Fibroblast of pulmonary artery (primary cell): ENCODE data around the gene PPARG.
"Not testable (repeated sequence)": the region's sequence is repeated elsewhere in the genome, so short reads cannot be mapped to it uniquely, and the experiment has no call there.

ENCODE experiments used
- DNase-seq: peaks from one replicate; pipeline ENCODE4 v3.0.0-alpha.2; 2010; ENCODE audit warnings: low read depth
- H3K4me3 ChIP-seq: replicated peaks from 2 replicates; pipeline ENCODE4 v1.5.1; 2011; ENCODE audit warnings: low read depth, mild to moderate bottlenecking, control low read depth, low read length, moderate library complexity
- CTCF ChIP-seq: IDR thresholded peaks from 2 replicates; pipeline ENCODE4 v1.5.1; 2011; ENCODE audit warnings: mild to moderate bottlenecking, control low read depth, low read length, inconsistent platforms; ENCODE audit errors: missing control alignments

Gene PPARG

GRCh38 chr3:12445523-12446240 is 156.8 kb downstream of the PPARG start:
- no peak for TF ChIP-seq CTCF
- H3K4me3 ChIP-seq = no peak overlapping the region
- no peak for DNase-seq

GRCh38 chr3:12446298-12446697 is 157.4 kb downstream of the PPARG start:
- no peak overlapping the region for H3K4me3 ChIP-seq
- no peak for TF ChIP-seq CTCF
- DNase-seq = no peak

- no peak for TF ChIP-seq CTCF
- DNase-seq = no peak
- H3K4me3 ChIP-seq = no peak overlapping the region
These were observed 158.2 kb downstream of the PPARG start for GRCh38 chr3:12447075-12447474.

GRCh38 chr3:12448404-12449202 is 159.7 kb downstream of the PPARG start:
- DNase-seq, H3K4me3 ChIP-seq: not testable (repeated sequence)

- no peak overlapping the region for H3K4me3 ChIP-seq
- no peak for TF ChIP-seq CTCF
- no peak for DNase-seq
These were observed 161.2 kb downstream of the PPARG start for GRCh38 chr3:12449889-12450682.

GRCh38 chr3:12451481-12451880 is 162.6 kb downstream of the PPARG start:
- TF ChIP-seq CTCF = no peak
- H3K4me3 ChIP-seq = no peak overlapping the region
- DNase-seq = no peak

- TF ChIP-seq CTCF = no peak
- H3K4me3 ChIP-seq = no peak overlapping the region
- DNase-seq = no peak
These were observed 163.1 kb downstream of the PPARG start for GRCh38 chr3:12451960-12452359.
